ENCODE results near the gene BARX1.

DNA sequence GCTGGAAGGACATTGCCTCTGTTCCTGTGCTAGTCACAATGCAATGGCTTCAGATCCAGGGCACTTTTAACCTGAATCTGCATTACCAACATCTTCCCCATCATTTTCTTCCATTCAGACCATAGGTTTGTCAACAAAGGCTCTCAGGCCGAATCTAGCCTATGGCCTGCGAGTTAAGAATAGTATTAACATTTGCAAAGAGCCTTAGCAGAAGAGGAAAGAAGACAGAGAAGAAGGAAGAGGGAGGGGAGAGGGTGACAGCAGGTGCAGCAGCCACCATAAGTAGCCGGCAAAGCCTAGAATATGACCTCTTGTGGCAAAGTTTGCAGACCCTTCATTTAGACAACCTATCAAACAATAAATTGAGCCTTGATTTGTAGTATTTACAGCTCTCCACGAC lies 32.6 kb downstream of the BARX1 start:
- TF ChIP-seq CTCF (IDR thresholded peaks at IDR 0.05) (no peak), POLR2A (IDR thresholded peaks at IDR 0.05) (no peak)
